GM18499 (cell line): ENCODE measurements around the gene ATAD3B.
"Not testable (repeated sequence)": the region's sequence is repeated elsewhere in the genome, so short reads cannot be mapped to it uniquely, and the experiment has no call there.

ENCODE experiments used
- ATAC-seq: cut with Tn5 transposase; IDR thresholded peaks from one replicate; pipeline ENCODE4 v1.9.1; 2021; ENCODE audit warnings: moderate number of reproducible peaks; ENCODE audit not compliant: insufficient read depth, unreplicated experiment

The ATAD3B gene

DNA sequence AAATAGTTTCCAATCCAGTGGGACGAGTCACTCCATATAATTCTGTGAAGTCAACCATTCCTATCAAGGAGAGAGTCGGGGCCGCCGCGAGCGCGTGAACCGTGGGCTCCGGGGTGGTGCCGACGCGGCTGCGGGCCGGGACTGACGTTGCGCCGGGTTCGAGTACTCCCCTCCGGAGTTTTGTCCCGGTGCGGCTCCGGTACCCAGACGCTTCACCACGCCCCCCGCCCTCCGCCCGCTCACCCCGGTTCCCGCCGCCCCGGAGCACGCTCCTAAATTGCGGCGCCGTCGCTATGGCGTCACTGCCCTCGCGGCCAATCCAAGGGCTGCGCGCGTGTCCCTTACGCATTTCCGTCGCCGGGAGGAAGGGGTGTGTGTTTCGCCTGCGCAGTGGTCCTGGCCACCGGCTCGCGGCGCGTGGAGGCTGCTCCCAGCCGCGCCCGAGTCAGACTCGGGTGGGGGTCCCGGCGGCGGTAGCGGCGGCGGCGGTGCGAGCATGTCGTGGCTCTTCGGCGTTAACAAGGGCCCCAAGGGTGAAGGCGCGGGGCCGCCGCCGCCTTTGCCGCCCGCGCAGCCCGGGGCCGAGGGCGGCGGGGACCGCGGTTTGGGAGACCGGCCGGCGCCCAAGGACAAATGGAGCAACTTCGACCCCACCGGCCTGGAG, at the start of gene ATAD3B:
TSS of gene ATAD3B (plus strand) at position 377 of the 664 bp plus-strand sequence. CDS start at position 497, 120 bp downstream.
- no peak for ATAC-seq

DNA sequence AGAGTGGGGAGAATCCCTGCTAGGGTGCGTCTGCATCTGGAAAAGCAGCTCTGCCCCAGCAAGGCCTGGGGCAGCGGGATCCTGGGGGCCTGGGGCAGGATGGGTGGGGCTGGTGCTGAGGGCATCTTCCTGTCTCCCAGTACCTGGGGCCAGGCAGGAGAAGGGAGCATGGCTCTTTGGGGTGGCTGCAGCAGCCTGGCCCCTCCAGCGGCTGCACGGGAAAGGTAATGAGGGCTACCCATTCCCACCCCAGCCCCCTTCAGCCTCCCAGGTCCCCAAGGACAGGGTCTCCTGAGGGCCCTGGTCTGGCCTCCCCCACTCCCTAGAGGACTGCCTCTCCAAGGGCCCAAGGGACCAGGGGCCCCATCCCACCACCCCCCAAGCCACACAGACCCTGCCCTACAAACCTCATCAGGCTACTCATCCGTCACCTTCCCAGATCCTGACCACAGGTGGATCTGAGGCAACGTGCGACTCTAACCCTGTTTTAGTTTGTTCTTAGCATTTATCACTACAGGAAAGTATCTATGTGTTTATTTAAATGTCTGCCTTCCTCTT, 49.6 kb upstream of the ATAD3B start:
- no peak for ATAC-seq

- no peak for ATAC-seq
Observed at GRCh38 chr1:1422465-1423244, 48.9 kb upstream of the ATAD3B start.

GRCh38 chr1:1423245-1423597, 48.3 kb upstream of the ATAD3B start:
- no peak for ATAC-seq

- ATAC-seq, result no peak
Observed at GRCh38 chr1:1424707-1425106, 46.9 kb upstream of the ATAD3B start.

DNA sequence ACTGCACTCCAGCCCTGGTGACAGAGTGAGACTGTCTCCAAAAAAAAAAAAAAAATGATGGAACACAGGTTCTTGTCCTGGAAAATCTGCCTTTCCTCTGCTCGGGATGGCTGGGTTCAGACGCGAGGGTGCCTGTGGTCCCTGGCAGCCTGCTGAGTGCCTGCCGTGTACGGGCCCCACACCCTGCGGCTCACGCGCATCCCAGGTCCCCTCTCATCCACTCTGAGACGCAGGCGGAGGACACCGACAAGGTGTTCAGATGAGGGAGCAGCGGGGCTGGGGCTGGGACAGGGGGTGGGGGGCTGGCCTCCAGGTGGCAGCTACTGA, 46.2 kb upstream of the ATAD3B start:
- ATAC-seq, result no peak

GRCh38 chr1:1425753-1426495, 45.6 kb upstream of the ATAD3B start:
- no peak for ATAC-seq

DNA sequence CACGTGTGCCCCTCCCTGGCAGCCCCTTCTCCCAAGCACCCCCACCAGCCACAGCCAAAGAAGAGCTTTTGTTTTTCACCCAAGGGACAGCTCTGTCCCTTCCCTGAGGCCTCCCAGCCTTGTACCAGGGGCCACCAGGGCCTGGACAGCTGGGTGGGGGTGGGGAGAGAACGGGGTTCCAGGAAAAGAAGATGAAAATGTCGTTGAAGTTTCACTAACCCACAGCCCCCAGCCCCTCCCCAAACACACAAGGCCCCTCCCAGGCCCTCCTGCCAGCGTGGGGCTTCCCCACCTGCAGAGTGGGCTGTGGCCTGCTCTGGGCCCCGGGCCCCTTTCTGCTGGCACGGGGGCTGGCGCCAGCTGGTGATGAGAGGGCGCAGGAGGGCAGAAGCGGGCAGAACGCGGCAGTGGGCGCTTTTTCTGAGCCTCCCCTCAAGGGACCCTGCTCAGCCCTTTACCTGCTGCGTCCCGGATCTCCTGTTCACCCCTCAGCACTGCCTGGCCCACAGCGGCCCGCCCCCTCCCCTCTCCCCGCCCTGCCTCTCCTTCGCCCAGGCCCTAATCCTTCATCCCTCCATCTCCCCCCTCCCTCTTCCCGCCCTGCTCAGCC, 45.0 kb upstream of the ATAD3B start:
- ATAC-seq, result no peak

DNA sequence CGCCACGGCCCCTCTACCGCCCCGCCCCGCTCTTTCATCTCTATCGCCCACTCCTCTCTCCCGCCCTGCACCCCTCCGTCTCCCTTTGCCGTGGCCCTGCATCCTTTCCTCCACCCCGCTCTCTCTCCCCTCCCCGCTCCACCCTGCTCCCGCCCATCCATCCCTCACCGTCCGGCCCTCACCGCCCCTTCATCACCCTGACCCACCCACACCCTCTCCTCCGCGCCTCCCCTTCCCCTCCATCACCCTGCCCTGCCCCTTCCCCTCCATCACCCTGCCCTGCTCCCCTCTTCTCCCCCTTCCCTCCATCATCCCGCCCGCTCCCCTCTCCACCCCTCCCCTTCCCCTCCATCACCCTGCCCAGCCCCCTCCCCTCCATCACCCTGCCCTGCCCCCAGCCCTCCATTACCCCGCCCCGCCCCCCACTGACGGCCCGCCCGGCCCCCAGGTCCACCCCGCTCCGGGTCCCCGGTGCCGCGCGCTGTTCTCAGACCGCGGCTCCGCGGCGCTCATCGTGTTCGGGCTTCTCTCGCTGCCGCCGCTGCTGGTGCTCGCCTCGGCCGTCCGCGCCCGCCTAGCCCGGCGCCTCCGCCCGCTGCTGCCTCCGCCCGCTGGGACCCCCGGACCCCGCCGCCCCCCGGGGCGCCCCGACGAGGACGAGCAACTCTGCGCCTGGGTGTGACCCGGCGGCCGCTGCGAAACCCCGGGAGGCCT, 44.3 kb upstream of the ATAD3B start:
- ATAC-seq, result no peak

DNA sequence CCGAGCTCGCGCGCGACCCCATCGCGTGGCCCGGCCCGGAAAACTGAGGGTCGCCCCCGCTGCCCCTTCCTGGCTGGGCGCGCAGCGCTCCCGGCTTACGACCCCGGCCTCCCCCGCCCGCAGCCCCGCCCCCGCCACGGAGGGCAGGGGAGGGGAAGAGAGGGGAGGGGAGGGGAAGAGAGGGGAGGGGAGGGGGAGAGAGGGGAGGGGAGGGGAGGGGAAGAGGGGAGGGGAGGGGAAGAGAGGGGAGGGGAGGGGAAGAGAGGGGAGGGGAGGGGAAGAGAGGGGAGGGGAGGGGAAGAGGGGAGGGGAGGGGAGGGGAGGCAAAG, 43.8 kb upstream of the ATAD3B start:
- no peak for ATAC-seq

- ATAC-seq, result no peak
Observed at GRCh38 chr1:1428174-1428573, 43.4 kb upstream of the ATAD3B start.

GRCh38 chr1:1428967-1429366, 42.6 kb upstream of the ATAD3B start:
- ATAC-seq, result not testable (repeated sequence)

- no peak for ATAC-seq
Observed at GRCh38 chr1:1429671-1430073, 41.9 kb upstream of the ATAD3B start.

- no peak for ATAC-seq
Observed at GRCh38 chr1:1430114-1430982, 41.2 kb upstream of the ATAD3B start.

DNA sequence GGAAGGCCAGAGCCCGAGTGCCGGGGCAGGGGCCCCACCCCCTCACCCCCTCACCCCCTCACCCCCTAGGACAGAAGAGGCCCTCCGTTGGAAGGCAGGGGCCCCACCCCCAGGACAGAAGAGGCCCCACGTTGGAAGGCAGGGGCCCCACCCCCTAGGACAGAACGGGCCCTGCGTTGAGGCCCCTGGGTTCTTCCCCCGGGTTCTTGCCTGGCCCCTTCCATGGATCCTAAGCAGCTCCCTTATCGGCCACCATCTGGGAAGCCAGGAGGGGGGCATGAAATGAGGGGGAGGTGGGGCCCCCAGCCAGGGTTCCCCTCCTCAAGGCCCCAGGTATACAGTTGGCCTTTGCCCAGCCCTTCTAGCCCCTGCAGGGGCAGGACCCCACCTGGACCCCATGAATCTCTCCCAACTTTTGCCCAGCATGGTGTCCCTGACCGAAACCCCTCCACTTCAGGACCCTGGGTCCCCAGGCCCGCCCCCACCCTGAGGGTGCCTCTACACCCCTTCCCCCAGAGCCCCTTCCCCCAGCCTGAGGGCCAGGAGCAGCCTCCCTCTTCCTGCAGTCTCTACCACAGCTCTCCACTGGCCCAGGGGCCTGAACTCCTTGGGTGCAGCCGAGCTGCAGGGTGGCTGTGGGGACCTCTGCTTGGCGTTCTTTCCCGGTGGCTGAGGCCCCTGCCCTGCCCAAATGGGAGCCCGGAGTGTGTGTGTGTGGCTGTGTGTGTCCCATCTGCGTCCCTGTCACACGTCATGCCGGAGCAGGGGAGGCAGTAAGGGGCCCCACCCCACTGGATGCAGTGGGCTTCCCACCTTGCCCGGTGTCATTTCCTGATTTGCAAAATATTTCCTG, 40.3 kb upstream of the ATAD3B start:
- ATAC-seq, result no peak

DNA sequence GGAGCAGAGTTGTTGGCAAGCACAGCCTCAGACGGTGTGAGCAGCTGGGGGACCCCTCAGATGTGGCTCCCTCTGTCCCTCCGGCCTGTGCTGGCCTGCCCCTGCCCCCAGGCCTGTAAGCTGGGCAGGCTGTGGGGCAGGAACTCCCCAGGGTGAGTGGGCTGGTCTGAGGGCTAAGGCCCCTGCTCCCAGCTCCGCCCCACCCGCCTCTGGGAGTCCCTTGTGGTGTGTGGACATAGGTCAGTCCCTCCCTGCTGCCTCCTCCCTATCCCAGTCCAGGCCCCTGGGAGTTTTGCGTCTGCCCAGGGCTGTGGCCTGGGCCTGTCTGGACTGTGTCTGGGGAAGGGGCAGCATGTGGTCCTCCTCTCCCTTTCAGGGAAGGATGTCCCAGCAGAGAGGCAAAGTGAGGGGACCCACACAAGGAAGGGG, 39.7 kb upstream of the ATAD3B start:
- ATAC-seq, result no peak

GRCh38 chr1:1432274-1432950, 39.2 kb upstream of the ATAD3B start:
- no peak for ATAC-seq
